ENCODE data around the gene TSPEAR. TPM values are rescaled to one million over a fixed set of nuclear protein-coding genes. Genes with fewer than 3 reads are reported as not detected.
A peak's percentile ranks its signal among the peaks of the same experiment; 100 is the strongest.

TSPEAR gene
- total RNA-seq, 1 donor: not detected

GRCh38 chr21:44748621-44749020, 37.2 kb upstream of the TSPEAR start:
- no peak overlapping the region for H3K4me2 ChIP-seq (ENCODE audit: insufficient read depth, low read length)
- no peak overlapping the region for H2AFZ ChIP-seq (ENCODE audit: low read length)
- no peak for TF ChIP-seq CTCF (IDR thresholded peaks at IDR 0.05; ENCODE audit: extremely low read depth, low read depth, low read length)
- no peak overlapping the region for H3K27ac ChIP-seq (ENCODE audit: low read depth, low read length)
- no peaks in the 10 kb centered on the region for H3K4me1 ChIP-seq (ENCODE audit: insufficient read depth, low read length)
- no peaks in the 10 kb centered on the region for H3K79me2 ChIP-seq (ENCODE audit: insufficient read depth, low read length)
- peaks cover 10% of the 10 kb centered on the region for H3K27me3 ChIP-seq (ENCODE audit: insufficient read depth, low read length)
- H4K20me1 ChIP-seq (ENCODE audit: insufficient read depth, low read length): no peaks in the 10 kb centered on the region
- peak; percentile 55 for DNase-seq (ENCODE audit: insufficient read length, low spot score, missing footprints)
- no peaks in the 10 kb centered on the region for H3K36me3 ChIP-seq (ENCODE audit: insufficient read depth, low read length)
- H3K4me3 ChIP-seq (ENCODE audit: insufficient read depth, low read length): no peak overlapping the region
- H3K9me3 ChIP-seq (ENCODE audit: low read depth, low read length): no peaks in the 10 kb centered on the region

- Histone ChIP-seq H3K27me3 (ENCODE audit: insufficient read depth, low read length) (peaks cover 5% of the 10 kb centered on the region), H3K79me2 (ENCODE audit: insufficient read depth, low read length) (no peaks in the 10 kb centered on the region), H2AFZ (ENCODE audit: low read length) (no peak overlapping the region), H3K4me1 (ENCODE audit: insufficient read depth, low read length) (no peaks in the 10 kb centered on the region), H3K9me3 (ENCODE audit: low read depth, low read length) (peaks cover 15% of the 10 kb centered on the region), H4K20me1 (ENCODE audit: insufficient read depth, low read length) (no peaks in the 10 kb centered on the region), H3K27ac (ENCODE audit: low read depth, low read length) (no peak overlapping the region), H3K4me2 (ENCODE audit: insufficient read depth, low read length) (no peak overlapping the region), H3K4me3 (ENCODE audit: insufficient read depth, low read length) (no peak overlapping the region), H3K36me3 (ENCODE audit: insufficient read depth, low read length) (no peaks in the 10 kb centered on the region)
- peak; percentile 33 for TF ChIP-seq CTCF (IDR thresholded peaks at IDR 0.05; ENCODE audit: extremely low read depth, low read depth, low read length)
- DNase-seq (ENCODE audit: insufficient read length, low spot score, missing footprints): peak; percentile 65
Observed at GRCh38 chr21:44742418-44743153, 31.2 kb upstream of the TSPEAR start.

- no peak for TF ChIP-seq CTCF (IDR thresholded peaks at IDR 0.05; ENCODE audit: extremely low read depth, low read depth, low read length)
- H3K4me3 ChIP-seq (ENCODE audit: insufficient read depth, low read length): no peak overlapping the region
- H3K4me2 ChIP-seq (ENCODE audit: insufficient read depth, low read length): no peak overlapping the region
- no peaks in the 10 kb centered on the region for H3K79me2 ChIP-seq (ENCODE audit: insufficient read depth, low read length)
- no peaks in the 10 kb centered on the region for H4K20me1 ChIP-seq (ENCODE audit: insufficient read depth, low read length)
- peaks cover 5% of the 10 kb centered on the region for H3K27me3 ChIP-seq (ENCODE audit: insufficient read depth, low read length)
- H2AFZ ChIP-seq (ENCODE audit: low read length): no peak overlapping the region
- H3K36me3 ChIP-seq (ENCODE audit: insufficient read depth, low read length): no peaks in the 10 kb centered on the region
- no peaks in the 10 kb centered on the region for H3K4me1 ChIP-seq (ENCODE audit: insufficient read depth, low read length)
- H3K9me3 ChIP-seq (ENCODE audit: low read depth, low read length): peaks cover 19% of the 10 kb centered on the region
- no peak for DNase-seq (ENCODE audit: insufficient read length, low spot score, missing footprints)
- H3K27ac ChIP-seq (ENCODE audit: low read depth, low read length): no peak overlapping the region
Observed at GRCh38 chr21:44741921-44742320, 30.5 kb upstream of the TSPEAR start.

- Histone ChIP-seq H3K27me3 (ENCODE audit: insufficient read depth, low read length) (peaks cover 5% of the 10 kb centered on the region), H3K4me3 (ENCODE audit: insufficient read depth, low read length) (no peak overlapping the region), H3K4me2 (ENCODE audit: insufficient read depth, low read length) (no peak overlapping the region), H2AFZ (ENCODE audit: low read length) (no peak overlapping the region), H3K27ac (ENCODE audit: low read depth, low read length) (no peak overlapping the region), H3K79me2 (ENCODE audit: insufficient read depth, low read length) (no peaks in the 10 kb centered on the region), H3K9me3 (ENCODE audit: low read depth, low read length) (peaks cover 19% of the 10 kb centered on the region), H3K4me1 (ENCODE audit: insufficient read depth, low read length) (no peaks in the 10 kb centered on the region), H4K20me1 (ENCODE audit: insufficient read depth, low read length) (no peaks in the 10 kb centered on the region), H3K36me3 (ENCODE audit: insufficient read depth, low read length) (no peaks in the 10 kb centered on the region)
- no peak for DNase-seq (ENCODE audit: insufficient read length, low spot score, missing footprints)
- TF ChIP-seq CTCF (IDR thresholded peaks at IDR 0.05; ENCODE audit: extremely low read depth, low read depth, low read length): no peak
Observed at GRCh38 chr21:44740742-44741141, 29.4 kb upstream of the TSPEAR start.

Measured in osteoblast (primary cell).